Measurements from ENCODE around the gene TBC1D23.

The TBC1D23 gene

DNA sequence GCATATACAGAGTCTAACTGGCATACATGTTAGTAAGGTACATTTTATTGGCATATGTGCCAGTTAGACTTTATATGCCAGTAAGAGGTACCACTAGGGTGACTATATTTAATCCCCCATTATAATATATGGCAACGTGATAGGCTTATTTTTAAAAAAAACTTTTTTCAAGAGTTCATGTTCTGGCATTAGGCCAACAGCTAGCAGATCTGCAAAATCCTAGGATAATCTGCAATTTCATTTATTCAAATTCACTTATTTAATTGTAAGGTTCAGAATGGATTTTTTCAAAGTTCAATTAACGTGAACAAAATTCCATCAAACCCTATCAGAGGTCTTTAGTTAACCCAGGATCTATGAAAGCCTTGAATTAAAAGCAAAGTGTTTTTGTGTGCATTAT, 105.6 kb downstream of the TBC1D23 start:
- TF ChIP-seq, protein P1, sequence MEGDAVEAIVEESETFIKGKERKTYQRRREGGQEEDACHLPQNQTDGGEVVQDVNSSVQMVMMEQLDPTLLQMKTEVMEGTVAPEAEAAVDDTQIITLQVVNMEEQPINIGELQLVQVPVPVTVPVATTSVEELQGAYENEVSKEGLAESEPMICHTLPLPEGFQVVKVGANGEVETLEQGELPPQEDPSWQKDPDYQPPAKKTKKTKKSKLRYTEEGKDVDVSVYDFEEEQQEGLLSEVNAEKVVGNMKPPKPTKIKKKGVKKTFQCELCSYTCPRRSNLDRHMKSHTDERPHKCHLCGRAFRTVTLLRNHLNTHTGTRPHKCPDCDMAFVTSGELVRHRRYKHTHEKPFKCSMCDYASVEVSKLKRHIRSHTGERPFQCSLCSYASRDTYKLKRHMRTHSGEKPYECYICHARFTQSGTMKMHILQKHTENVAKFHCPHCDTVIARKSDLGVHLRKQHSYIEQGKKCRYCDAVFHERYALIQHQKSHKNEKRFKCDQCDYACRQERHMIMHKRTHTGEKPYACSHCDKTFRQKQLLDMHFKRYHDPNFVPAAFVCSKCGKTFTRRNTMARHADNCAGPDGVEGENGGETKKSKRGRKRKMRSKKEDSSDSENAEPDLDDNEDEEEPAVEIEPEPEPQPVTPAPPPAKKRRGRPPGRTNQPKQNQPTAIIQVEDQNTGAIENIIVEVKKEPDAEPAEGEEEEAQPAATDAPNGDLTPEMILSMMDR (conservative IDR thresholded peaks at IDR 0.05), result no peak
- no peak overlapping the region for H3K27ac ChIP-seq

- no peak overlapping the region for H3K27ac ChIP-seq
- TF ChIP-seq, protein P1 (conservative IDR thresholded peaks at IDR 0.05), result no peak
Observed at GRCh38 chr3:100368441-100368840, 107.6 kb downstream of the TBC1D23 start.

GRCh38 chr3:100370756-100371155, 110.0 kb downstream of the TBC1D23 start:
- TF ChIP-seq, protein P1 (conservative IDR thresholded peaks at IDR 0.05), result no peak

DNA sequence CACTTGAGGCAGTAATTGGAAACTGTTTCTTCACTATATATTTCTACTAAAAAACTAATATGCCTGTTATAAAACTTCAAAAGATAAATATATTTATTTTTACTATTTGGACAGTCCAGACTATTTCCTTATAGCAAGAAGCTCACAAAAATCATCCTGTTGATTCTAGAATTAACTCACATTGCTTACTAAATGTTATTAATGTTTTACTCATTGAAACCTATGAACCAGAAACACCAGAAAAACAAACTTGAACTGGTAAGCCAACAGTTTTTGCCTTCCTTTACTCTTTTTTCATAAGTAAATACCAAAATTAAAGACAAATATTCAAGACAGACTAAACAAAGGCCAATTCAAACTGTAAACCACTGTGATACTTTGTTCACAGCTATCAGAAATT, 113.7 kb downstream of the TBC1D23 start:
- H3K27ac ChIP-seq, result peak overlapping the region; percentile 32
- TF ChIP-seq, protein P1 (conservative IDR thresholded peaks at IDR 0.05), result no peak

More at GRCh38 chr3:100370756-100371155, 110.0 kb downstream of the TBC1D23 start:
- no peak overlapping the region for H3K27ac ChIP-seq

Data from VCaP (cell line).